Measurements from ENCODE around the gene BMPR1A.

Gene BMPR1A

GRCh38 chr10:86710987-86711512 is 45.4 kb upstream of the BMPR1A start:
- peak; percentile 67 for DNase-seq (ENCODE audit: low read depth)
- in situ Hi-C loops (cut with HindIII; ENCODE audit: low sequenced_read_pairs) = no loop called here
- TF ChIP-seq, protein P1, sequence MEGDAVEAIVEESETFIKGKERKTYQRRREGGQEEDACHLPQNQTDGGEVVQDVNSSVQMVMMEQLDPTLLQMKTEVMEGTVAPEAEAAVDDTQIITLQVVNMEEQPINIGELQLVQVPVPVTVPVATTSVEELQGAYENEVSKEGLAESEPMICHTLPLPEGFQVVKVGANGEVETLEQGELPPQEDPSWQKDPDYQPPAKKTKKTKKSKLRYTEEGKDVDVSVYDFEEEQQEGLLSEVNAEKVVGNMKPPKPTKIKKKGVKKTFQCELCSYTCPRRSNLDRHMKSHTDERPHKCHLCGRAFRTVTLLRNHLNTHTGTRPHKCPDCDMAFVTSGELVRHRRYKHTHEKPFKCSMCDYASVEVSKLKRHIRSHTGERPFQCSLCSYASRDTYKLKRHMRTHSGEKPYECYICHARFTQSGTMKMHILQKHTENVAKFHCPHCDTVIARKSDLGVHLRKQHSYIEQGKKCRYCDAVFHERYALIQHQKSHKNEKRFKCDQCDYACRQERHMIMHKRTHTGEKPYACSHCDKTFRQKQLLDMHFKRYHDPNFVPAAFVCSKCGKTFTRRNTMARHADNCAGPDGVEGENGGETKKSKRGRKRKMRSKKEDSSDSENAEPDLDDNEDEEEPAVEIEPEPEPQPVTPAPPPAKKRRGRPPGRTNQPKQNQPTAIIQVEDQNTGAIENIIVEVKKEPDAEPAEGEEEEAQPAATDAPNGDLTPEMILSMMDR (IDR thresholded peaks at IDR 0.05; ENCODE audit: low read depth, low read length, missing control alignments) = peak; percentile 69
- H3K4me3 ChIP-seq (ENCODE audit: low read depth, low read length) = peak overlapping the region; percentile 51

DNA sequence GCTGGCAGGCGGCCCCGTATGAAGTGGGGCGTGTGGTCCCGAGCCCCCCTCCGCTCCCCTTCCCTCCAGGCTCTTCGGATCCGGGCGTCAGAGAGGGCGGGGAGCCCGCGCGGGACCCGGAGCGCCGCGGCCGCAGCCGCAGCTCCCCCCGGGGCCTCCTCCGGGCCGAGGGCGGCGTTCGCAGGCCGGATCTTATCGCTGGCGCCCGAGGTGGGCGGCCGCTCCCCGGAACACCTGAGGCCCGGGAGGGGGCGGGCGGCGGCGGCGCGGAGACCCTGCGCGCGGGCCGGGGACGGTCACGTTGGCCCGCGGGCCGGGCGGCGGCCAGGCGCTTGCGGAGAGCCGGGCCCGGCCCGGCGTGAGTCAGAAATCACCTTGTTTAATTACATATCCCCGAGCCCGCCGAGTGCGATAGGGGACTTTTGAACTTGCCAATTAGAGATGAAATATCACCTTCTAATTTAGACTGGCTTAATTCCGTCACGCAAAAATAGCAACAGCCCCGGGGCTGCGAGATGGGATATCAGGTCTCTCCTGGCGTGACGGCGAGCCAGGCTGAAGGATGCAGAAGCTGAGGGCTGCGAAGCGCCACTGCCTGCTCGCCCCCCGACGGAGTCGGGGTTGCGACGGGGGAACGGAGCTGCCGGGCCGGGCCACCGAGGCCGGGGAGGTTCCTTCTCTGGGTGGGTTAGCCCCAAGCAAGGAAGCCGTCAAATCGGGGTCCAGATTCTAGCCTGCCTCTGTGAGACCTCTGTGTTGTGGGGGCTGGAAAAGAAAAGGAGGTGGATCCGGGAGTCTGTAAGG is 44.7 kb upstream of the BMPR1A start:
- peak overlapping the region; percentile 51 for H3K4me3 ChIP-seq (ENCODE audit: low read depth, low read length)
- DNase-seq (ENCODE audit: low read depth) = no peak
- in situ Hi-C loops (cut with HindIII; ENCODE audit: low sequenced_read_pairs) = no loop called here
- TF ChIP-seq, protein P1 (IDR thresholded peaks at IDR 0.05; ENCODE audit: low read depth, low read length, missing control alignments) = no peak

DNA sequence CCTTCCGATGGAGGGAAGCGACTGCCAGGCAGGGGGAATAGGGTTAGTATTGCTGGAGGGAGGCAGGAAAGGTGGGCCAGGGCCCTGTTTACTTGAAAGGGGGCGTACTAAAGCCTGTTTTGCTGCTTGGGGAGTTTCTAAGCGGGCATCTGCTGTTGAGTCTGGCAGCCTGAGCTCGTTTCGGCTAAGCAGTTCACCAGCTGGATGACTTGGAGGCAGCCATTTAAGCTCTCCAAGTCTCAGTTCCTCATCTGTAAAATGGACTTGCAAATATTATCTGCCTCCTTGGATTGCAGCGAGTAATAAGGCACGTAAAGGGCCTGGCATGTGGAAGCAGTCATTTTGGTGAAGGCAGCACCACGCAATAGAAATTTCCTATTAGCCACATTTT is 44.1 kb upstream of the BMPR1A start:
- in situ Hi-C loops (cut with HindIII; ENCODE audit: low sequenced_read_pairs) = no loop called here
- TF ChIP-seq, protein P1 (IDR thresholded peaks at IDR 0.05; ENCODE audit: low read depth, low read length, missing control alignments) = no peak
- DNase-seq (ENCODE audit: low read depth) = no peak
- H3K4me3 ChIP-seq (ENCODE audit: low read depth, low read length) = peak overlapping the region; percentile 51

DNA sequence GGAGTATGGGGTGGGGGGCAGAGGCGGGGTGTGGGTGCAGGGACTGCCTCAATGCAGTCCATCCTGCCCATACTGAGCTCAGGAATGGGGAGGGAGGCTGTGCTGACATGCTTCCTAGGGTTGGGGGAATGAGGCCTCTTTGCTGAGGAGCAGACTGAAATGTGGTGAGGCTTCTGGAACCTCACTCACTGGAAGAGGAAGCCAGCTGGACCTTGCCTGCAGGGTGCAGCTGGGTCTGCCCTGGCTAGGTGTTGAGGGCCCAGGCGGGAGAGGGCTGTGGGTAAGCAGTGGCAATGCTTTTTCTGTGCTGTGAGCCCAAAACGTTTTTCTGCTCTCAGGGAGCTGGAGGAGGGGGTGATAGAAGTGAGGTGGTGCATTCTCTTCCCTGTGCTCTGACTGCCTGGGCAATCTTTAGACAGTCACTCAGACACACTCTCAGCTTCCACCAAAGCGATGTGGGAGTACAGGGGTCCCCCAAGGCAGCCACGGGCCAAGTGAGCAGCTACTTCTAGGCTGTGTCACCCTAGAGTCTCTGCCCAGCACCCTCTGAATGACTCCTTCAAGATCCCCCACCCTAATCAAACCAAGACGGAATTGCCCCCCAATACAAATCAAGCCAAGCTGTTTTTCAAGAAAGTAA is 41.1 kb upstream of the BMPR1A start:
- H3K4me3 ChIP-seq (ENCODE audit: low read depth, low read length) = no peak overlapping the region
- TF ChIP-seq, protein P1 (IDR thresholded peaks at IDR 0.05; ENCODE audit: low read depth, low read length, missing control alignments) = no peak
- no peak for DNase-seq (ENCODE audit: low read depth)
- in situ Hi-C loops (cut with HindIII; ENCODE audit: low sequenced_read_pairs) = no loop called here

DNA sequence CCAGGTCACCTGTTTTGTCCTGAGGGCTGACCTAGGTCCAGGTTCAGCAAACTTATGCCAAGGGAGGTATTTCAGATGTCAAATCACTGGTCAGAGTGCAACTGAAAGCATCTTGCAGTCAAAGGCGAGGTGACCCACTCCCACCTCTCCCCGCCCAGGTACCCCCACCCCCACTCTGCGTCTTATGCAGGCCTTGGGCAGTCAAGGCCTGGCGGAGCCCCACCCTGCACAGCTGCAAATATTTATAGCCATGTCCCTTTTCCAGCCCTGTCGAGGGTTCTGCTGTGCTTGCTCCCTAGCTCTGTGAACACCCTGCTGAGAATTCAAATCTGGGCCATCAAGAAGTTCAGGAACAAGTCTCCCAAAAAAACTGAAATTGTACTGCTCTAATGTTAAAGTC is 40.6 kb upstream of the BMPR1A start:
- TF ChIP-seq, protein P1 (IDR thresholded peaks at IDR 0.05; ENCODE audit: low read depth, low read length, missing control alignments) = no peak
- in situ Hi-C loops (cut with HindIII; ENCODE audit: low sequenced_read_pairs) = no loop called here
- no peak overlapping the region for H3K4me3 ChIP-seq (ENCODE audit: low read depth, low read length)
- DNase-seq (ENCODE audit: low read depth) = no peak

GRCh38 chr10:86716466-86716865 is 40.0 kb upstream of the BMPR1A start:
- TF ChIP-seq, protein P1 (IDR thresholded peaks at IDR 0.05; ENCODE audit: low read depth, low read length, missing control alignments) = no peak
- DNase-seq (ENCODE audit: low read depth) = no peak
- H3K4me3 ChIP-seq (ENCODE audit: low read depth, low read length) = no peak overlapping the region
- in situ Hi-C loops (cut with HindIII; ENCODE audit: low sequenced_read_pairs) = no loop called here
